GM23338 (cell line): ENCODE data around the gene VDAC1. TPM values are rescaled to one million over a fixed set of nuclear protein-coding genes. Genes with fewer than 3 reads are reported as not detected.

ENCODE experiments used
- ATAC-seq: fragments of 200-7000 bp; cut with Tn5 transposase; 3 replicates; pipeline ENCODE4 v1.9.1; 2020
- DNase-seq: peaks from one replicate; pipeline ENCODE4 v3.0.0-alpha.2; 2015; ENCODE audit warnings: low spot score
- H2AFZ ChIP-seq: fragments of 200-600 bp; sonication (generic); 2 replicates; pipeline ENCODE4 v1.8.0; 2016; ENCODE audit warnings: antibody characterized with exemption, mild to moderate bottlenecking, moderate library complexity
- H3F3A ChIP-seq: fragments of 200-600 bp; sonication (generic); replicated peaks from 2 replicates; pipeline ENCODE4 v1.8.0; 2017; ENCODE audit warnings: antibody characterized with exemption, mixed run types, low read depth
- H3K27ac ChIP-seq: fragments of 200-600 bp; sonication (generic); 2 replicates; pipeline ENCODE4 v1.6.1; 2016; ENCODE audit warnings: low read depth
- H3K27me3 ChIP-seq: fragments of 200-600 bp; sonication (generic); 2 replicates; pipeline ENCODE4 v1.8.0; 2016; ENCODE audit warnings: mild to moderate bottlenecking, mixed run types, moderate library complexity; ENCODE audit not compliant: insufficient read depth
- H3K36me3 ChIP-seq: fragments of 200-600 bp; sonication (generic); 2 replicates; pipeline ENCODE4 v1.8.0; 2016; ENCODE audit warnings: mild to moderate bottlenecking; ENCODE audit not compliant: insufficient read depth
- H3K4me1 ChIP-seq: fragments of 200-600 bp; sonication (generic); 2 replicates; pipeline ENCODE4 v1.8.0; 2016; ENCODE audit warnings: mild to moderate bottlenecking, moderate library complexity; ENCODE audit not compliant: insufficient read depth
- H3K4me2 ChIP-seq: fragments of 200-600 bp; sonication (generic); 2 replicates; pipeline ENCODE4 v1.7.1; 2017; ENCODE audit warnings: mixed run types
- H3K4me3 ChIP-seq: fragments of 200-600 bp; sonication (generic); 2 replicates; pipeline ENCODE4 v1.6.1; 2016; ENCODE audit warnings: mixed run types
- H3K79me2 ChIP-seq: fragments of 200-600 bp; sonication (generic); replicated peaks from 2 replicates; pipeline ENCODE4 v1.8.0; 2017; ENCODE audit warnings: mild to moderate bottlenecking; ENCODE audit not compliant: insufficient read depth
- H3K9me2 ChIP-seq: fragments of 200-600 bp; sonication (generic); 2 replicates; pipeline ENCODE4 v1.8.0; 2017; ENCODE audit not compliant: insufficient read depth
- H4K20me1 ChIP-seq: fragments of 200-600 bp; sonication (generic); replicated peaks from 2 replicates; pipeline ENCODE4 v1.8.0; 2017; ENCODE audit warnings: mild to moderate bottlenecking; ENCODE audit not compliant: insufficient read depth
- H3K27ac Mint-ChIP-seq: 2 replicates; pipeline ENCODE4 v1.8.0; 2020; ENCODE audit warnings: inconsistent platforms, mild to moderate bottlenecking, moderate library complexity, mixed read lengths
- H3K27me3 Mint-ChIP-seq: 3 replicates; pipeline ENCODE4 v1.8.0; 2022; ENCODE audit warnings: low read depth, mild to moderate bottlenecking, moderate library complexity, mixed read lengths, inconsistent platforms; ENCODE audit not compliant: insufficient read depth, poor library complexity
- H3K36me3 Mint-ChIP-seq: 3 replicates; pipeline ENCODE4 v1.8.0; 2021; ENCODE audit warnings: low read depth, mild to moderate bottlenecking, inconsistent platforms, moderate library complexity, mixed read lengths
- H3K4me1 Mint-ChIP-seq: 3 replicates; pipeline ENCODE4 v1.8.0; 2020; ENCODE audit warnings: mild to moderate bottlenecking, inconsistent platforms, mixed read lengths
- H3K4me3 Mint-ChIP-seq: 3 replicates; pipeline ENCODE4 v1.8.0; 2021; ENCODE audit warnings: moderate library complexity, mild to moderate bottlenecking, inconsistent platforms, mixed read lengths
- H3K9me3 Mint-ChIP-seq: 3 replicates; pipeline ENCODE4 v1.8.0; 2020; ENCODE audit warnings: moderate library complexity, mild to moderate bottlenecking, inconsistent platforms, mixed read lengths
- CREB1 ChIP-seq: fragments of 250-450 bp; sonication (Bioruptor Pico); IDR thresholded peaks from 2 replicates; pipeline ENCODE4 v1.5.0; 2020; ENCODE audit warnings: low read depth, mild to moderate bottlenecking, moderate library complexity
- CTCF ChIP-seq, 2 experiments: fragments of 200-600 bp in 1 of 2; sonication (generic) in 1 of 2; conservative IDR thresholded peaks; 2 replicates each; pipeline versions ENCODE4 v1.5.1 to v1.6.1; 2016 to 2017; ENCODE audit warnings: antibody characterized with exemption in 2 of 2, low read depth in 2 of 2, mild to moderate bottlenecking in 2 of 2, moderate library complexity in 1 of 2
- ETS1 ChIP-seq: IDR thresholded peaks from 2 replicates; pipeline ENCODE4 v1.6.1; 2016; ENCODE audit warnings: antibody characterized with exemption
- EZH2 ChIP-seq: fragments of 200-600 bp; sonication (generic); IDR thresholded peaks from one replicate; pipeline ENCODE4 v1.8.0; 2017; ENCODE audit warnings: antibody characterized with exemption, mild to moderate bottlenecking, low read depth; ENCODE audit not compliant: unreplicated experiment
- EZH2phosphoT487 ChIP-seq: fragments of 200-600 bp; sonication (generic); IDR thresholded peaks from one replicate; pipeline ENCODE4 v1.8.1; 2018; ENCODE audit warnings: antibody characterized with exemption; ENCODE audit not compliant: unreplicated experiment
- JUNB ChIP-seq: IDR thresholded peaks from one replicate; pipeline ENCODE4 v1.6.1; 2016; ENCODE audit warnings: antibody characterized with exemption; ENCODE audit not compliant: unreplicated experiment
- NANOG ChIP-seq: IDR thresholded peaks from 2 replicates; pipeline ENCODE4 v1.6.1; 2016; ENCODE audit warnings: antibody characterized with exemption, borderline replicate concordance
- POLR2AphosphoS5 ChIP-seq: IDR thresholded peaks from 2 replicates; pipeline ENCODE4 v1.6.1; 2016; ENCODE audit warnings: antibody characterized with exemption, low read depth
- REST ChIP-seq: IDR thresholded peaks from one replicate; pipeline ENCODE4 v1.6.1; 2018; ENCODE audit warnings: antibody characterized with exemption; ENCODE audit not compliant: unreplicated experiment
- STAT1 ChIP-seq: IDR thresholded peaks from one replicate; pipeline ENCODE4 v1.6.1; 2016; ENCODE audit warnings: antibody characterized with exemption; ENCODE audit not compliant: unreplicated experiment
- ZNF114 ChIP-seq: fragments of 250-450 bp; sonication (Bioruptor Pico); IDR thresholded peaks from 2 replicates; pipeline ENCODE4 v1.5.0; 2020; ENCODE audit warnings: mild to moderate bottlenecking, moderate library complexity
- ZNF331 ChIP-seq: fragments of 250-450 bp; sonication (Bioruptor Pico); IDR thresholded peaks from 2 replicates; pipeline ENCODE4 v1.5.0; 2020; ENCODE audit warnings: low read depth, mild to moderate bottlenecking, moderate library complexity
- ZNF462 ChIP-seq: fragments of 250-450 bp; sonication (Bioruptor Pico); IDR thresholded peaks from 2 replicates; pipeline ENCODE4 v1.5.0; 2020; ENCODE audit warnings: mild to moderate bottlenecking, moderate library complexity
- polyA plus RNA-seq: library from polyadenylated mRNA; unstranded; fragments of >200 nt; fragmentation: Nextera tagmentation; extraction: Ambion mirVana; gene quantifications from 2 replicates; pipeline ENCODE4 v1.2.1, GENCODE V29; 2016
- total RNA-seq: library from RNA; depleted of rRNA; stranded (reverse); fragments of >200 nt; shearing (Covaris generic); gene quantifications from 2 replicates; pipeline ENCODE4 v1.2.3, GENCODE V29; 2014

The VDAC1 gene
- total and polyA plus RNA-seq, 2 experiments from 2014 or later: 300 to 329 TPM

GRCh38 chr5:133995883-133996563 is 8.8 kb downstream of the VDAC1 start:
- peaks cover 77% of the 10 kb centered on the region for H4K20me1 ChIP-seq
- 0 out of 2 replicates have a peak overlapping the region, but pooled peaks have one; percentile 43 for H3K4me2 ChIP-seq
- 0 out of 2 replicates have a peak, but pooled peaks cover 6% of the 10 kb centered on the region for H3F3A ChIP-seq
- ATAC-seq (peak; percentile 14), DNase-seq (no peak)
- Mint-ChIP-seq H3K27me3 (peaks cover 9% of the 10 kb centered on the region), H3K4me1 (peaks cover 44% of the 10 kb centered on the region), H3K36me3 (peaks cover 15% of the 10 kb centered on the region), H3K4me3 (peak overlapping the region; percentile 10; the same call in 1 of the 3 replicates), H3K27ac (peak overlapping the region; percentile 63; the same call in 1 of the 2 replicates), H3K9me3 (no peaks in the 10 kb centered on the region)
- peaks cover 100% of the 10 kb centered on the region for H3K79me2 ChIP-seq
- peaks cover 24% of the 10 kb centered on the region for H3K4me1 ChIP-seq
- H3K27ac ChIP-seq: no peak overlapping the region
- no peaks in the 10 kb centered on the region for H3K9me2 ChIP-seq
- H2AFZ ChIP-seq: no peak overlapping the region
- peaks cover 7% of the 10 kb centered on the region; the same call in 1 of the 2 replicates for H3K36me3 ChIP-seq
- no peaks in the 10 kb centered on the region for H3K27me3 ChIP-seq
- H3K4me3 ChIP-seq: peak overlapping the region; percentile 7; the same call in 1 of the 2 replicates
- no peak for TF ChIP-seq NANOG
- TF ChIP-seq CTCF (conservative IDR thresholded peaks at IDR 0.05; ENCODE audit: low read depth in 2 of 2): no peak
- TF ChIP-seq REST: no peak
- TF ChIP-seq JUNB: no peak
- no peak for TF ChIP-seq ZNF331
- TF ChIP-seq POLR2AphosphoS5: no peak
- TF ChIP-seq ETS1: no peak
- no peak for TF ChIP-seq EZH2phosphoT487
- no peak for TF ChIP-seq ZNF462
- TF ChIP-seq ZNF114 (CRISPR knock-in tag): no peak
- no peak for TF ChIP-seq STAT1
- no peak for TF ChIP-seq CREB1 (CRISPR knock-in tag)
- TF ChIP-seq EZH2: no peak
